Measurements from ENCODE around the gene RHOH.

DNA sequence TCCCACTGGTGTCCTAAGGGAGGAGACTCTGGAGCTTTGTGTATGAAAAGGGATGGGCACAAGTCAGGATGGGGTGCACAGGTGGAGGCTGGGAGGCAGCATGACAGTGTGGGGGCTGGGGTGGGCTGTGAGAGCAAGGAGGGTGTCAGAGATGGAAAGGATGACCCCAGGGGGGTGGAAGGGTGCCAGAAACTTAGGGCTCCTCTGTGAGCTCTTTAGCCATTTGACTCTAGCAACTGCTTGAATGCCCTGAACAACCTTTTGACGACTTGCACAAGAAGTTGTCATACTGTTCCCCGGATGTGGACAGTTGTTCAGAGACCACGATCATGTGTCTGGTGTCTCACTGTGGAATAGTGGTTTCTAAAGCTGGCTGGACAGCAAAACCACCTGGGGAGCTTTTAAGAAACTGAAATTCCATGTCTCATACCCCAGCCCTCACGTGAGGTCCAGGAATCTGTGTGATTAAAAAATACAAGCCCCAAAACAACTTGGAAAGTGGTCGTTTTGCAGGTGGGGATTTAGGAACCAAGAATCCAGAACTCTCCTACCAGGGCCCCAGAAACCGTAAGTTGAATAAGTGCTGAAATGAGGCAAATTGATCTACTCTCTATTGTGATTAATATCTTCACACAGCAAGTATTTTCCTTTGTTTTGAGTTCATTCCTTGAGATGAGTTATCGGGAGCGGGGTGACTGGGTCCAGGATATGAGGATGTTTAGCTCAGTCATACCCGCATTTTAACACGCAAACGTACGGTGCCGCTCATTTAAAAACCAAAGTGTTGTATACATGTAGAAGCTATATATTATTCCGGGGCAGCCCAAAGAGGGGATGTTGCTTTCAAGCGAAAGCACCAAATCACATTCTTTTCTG is 3.4 kb downstream of the RHOH start:
- TF ChIP-seq ESRRG (CRISPR knock-in tag; IDR thresholded peaks at IDR 0.05) = no peak
- no peak for TF ChIP-seq ZFP30 (CRISPR knock-in tag; IDR thresholded peaks at IDR 0.05)
- TF ChIP-seq RARB (CRISPR knock-in tag; IDR thresholded peaks at IDR 0.05) = no peak
- no peak for TF ChIP-seq ZC3H10 (CRISPR knock-in tag; IDR thresholded peaks at IDR 0.05)
- no peak for TF ChIP-seq CSDC2 (CRISPR knock-in tag; IDR thresholded peaks at IDR 0.05)
- TF ChIP-seq TOX (CRISPR knock-in tag; IDR thresholded peaks at IDR 0.05; ENCODE audit: borderline replicate concordance) = no peak
- no peak for TF ChIP-seq ARNTL (CRISPR knock-in tag; IDR thresholded peaks at IDR 0.05; ENCODE audit: borderline replicate concordance, low read depth)
- TF ChIP-seq GLIS3 (CRISPR knock-in tag; IDR thresholded peaks at IDR 0.05) = no peak
- TF ChIP-seq ZNF70 (CRISPR knock-in tag; IDR thresholded peaks at IDR 0.05) = no peak

All from SK-N-SH treated with all-trans-retinoic acid at 6 μM for 48 hours (cell line).